Subcutaneous adipose tissue (tissue), 4 donors: Measurements from ENCODE around the gene MYPOP. TPM values are rescaled to one million over a fixed set of nuclear protein-coding genes. Genes with fewer than 3 reads are reported as not detected.

Source experiments
- CTCF ChIP-seq: fragments of 450-650 bp; IDR thresholded peaks from one replicate; pipeline ENCODE4 v1.5.1; 2016; ENCODE audit warnings: low read depth, mild to moderate bottlenecking, control low read depth, antibody characterized with exemption, moderate library complexity
- total RNA-seq, 4 donors: library from RNA; depleted of rRNA; stranded (reverse); fragments of >200 nt; gene quantifications; one replicate each; pipeline ENCODE4 v1.1.0, GENCODE V29; 2016

Gene MYPOP
- total RNA-seq, 4 donors from 2014 or later = 1.7 to 3.3 (median 2.5) TPM

- no peak for TF ChIP-seq CTCF
Observed at GRCh38 chr19:45873219-45873772, 29.1 kb downstream of the MYPOP start.

GRCh38 chr19:45872095-45872919 lies 30.1 kb downstream of the MYPOP start:
- TF ChIP-seq CTCF = no peak

DNA sequence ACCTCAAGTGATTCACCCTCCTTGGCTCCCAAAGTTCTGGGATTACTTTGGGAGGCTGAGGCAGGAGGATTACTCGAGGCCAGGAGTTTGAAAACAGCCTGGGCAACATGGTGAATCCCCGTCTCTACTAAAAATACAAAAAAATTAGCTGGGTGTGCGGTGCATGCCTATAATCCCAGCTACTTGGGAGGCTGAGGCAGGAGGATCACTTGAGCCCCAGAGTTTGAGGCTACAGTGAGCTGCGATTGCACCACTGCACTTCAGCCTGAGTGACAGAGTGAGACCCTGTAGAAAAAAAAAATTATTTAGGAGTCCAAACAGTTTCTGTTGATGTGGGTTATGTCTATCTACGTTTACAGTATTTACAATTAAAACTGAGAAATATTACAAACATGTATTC lies 31.6 kb downstream of the MYPOP start:
- TF ChIP-seq CTCF = no peak

DNA sequence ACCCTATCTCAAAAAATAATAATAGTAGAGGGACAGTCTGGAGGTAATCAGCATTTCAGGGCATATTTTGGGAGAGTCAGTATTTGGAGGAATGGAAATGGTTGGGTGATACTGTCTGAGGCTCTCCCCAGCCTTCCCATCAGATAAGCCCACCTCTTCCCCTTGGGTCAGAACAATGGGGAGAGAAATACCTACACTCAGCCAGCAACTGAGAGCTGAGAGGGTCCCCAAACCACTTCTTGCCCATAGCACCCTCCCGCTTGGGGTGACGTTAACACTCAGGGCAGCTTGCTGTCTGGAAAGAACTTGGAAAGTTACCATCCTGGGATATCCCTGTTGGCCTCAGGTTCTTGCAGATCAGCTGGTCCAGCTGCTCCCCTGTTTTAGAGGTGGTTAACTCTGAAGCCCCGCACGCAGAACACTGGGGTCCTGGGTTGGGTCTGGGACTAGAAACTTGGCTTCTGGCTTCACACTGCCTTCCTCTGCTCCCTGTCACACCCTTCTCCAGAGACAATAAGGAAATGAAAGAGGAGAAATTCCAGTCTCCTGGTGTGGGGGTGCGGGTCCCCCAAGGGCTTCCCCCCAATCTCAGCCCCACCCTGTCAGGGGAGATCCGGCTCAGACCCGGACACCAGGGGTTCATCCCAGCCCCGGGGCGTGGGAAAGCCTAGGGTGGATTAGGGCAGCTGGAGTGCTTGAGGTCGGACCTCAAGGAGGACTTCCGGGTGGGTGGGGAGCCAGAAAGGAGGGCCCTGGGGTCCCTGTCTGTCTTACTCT lies 35.8 kb downstream of the MYPOP start:
- TF ChIP-seq CTCF = no peak

DNA sequence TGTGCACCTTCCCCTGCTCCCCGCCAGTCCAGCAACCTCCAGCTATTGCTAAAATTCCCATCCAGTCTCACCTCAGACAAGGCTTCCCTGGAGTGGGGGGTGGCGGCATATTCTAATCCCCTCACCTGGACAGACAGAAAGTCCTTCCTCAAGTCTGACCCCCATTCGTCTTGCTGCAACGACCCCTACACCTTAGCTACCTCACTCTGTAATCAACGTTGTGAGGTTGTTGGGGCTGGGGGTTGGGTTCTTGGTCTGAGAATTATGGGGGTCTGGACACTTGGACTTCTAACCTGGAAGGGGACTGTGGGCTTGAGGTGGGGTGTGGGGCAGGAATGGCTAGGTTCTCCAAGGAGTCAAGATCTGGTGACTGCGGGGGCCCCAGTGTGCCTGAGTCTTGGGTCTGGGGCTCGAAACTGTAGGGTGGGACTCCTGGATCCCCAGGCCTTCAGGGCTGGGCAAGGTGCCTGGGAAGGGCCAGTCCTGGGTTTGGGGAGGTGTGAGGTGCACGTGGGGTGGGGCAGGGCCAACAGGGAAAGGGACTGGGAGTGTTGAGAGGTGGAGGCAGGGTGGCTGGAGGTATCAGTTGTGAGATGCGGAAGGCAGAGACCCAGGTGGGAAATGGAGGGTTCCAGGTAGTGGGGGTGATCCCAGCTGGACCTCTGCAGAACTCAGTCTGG lies 37.0 kb downstream of the MYPOP start:
- no peak for TF ChIP-seq CTCF

GRCh38 chr19:45864629-45865082 lies 37.8 kb downstream of the MYPOP start:
- no peak for TF ChIP-seq CTCF
